HL-60 (cell line): ENCODE data around the gene TNNI2.
A peak's percentile ranks its signal among the peaks of the same experiment; 100 is the strongest.

Experiments used
- CTCF ChIP-seq: IDR thresholded peaks from one replicate; pipeline ENCODE4 v1.5.1; 2011; ENCODE audit warnings: low read length, control low read depth, inconsistent platforms; ENCODE audit not compliant: insufficient read depth
- POLR2AphosphoS5 ChIP-seq: IDR thresholded peaks from 2 replicates; pipeline ENCODE4 v1.6.1; 2012; ENCODE audit warnings: low read depth
- REST ChIP-seq: IDR thresholded peaks from 2 replicates; pipeline ENCODE4 v1.6.1; 2012; ENCODE audit warnings: low read depth; ENCODE audit not compliant: insufficient replicate concordance

GRCh38 chr11:1826552-1827094 is 12.2 kb upstream of the TNNI2 start:
- TF ChIP-seq CTCF, result peak; percentile 5
- no peak for TF ChIP-seq POLR2AphosphoS5
- TF ChIP-seq REST, result no peak
